SK-N-MC (cell line): Measurements from ENCODE around the gene CAMK2B.

ENCODE experiments used
- EZH2 ChIP-seq: fragments of 200-600 bp; sonication (generic); IDR thresholded peaks from one replicate; pipeline ENCODE4 v1.6.1; 2017; ENCODE audit warnings: antibody characterized with exemption
- POLR2AphosphoS5 ChIP-seq: IDR thresholded peaks from 2 replicates; pipeline ENCODE4 v1.6.1; 2012; ENCODE audit warnings: mild to moderate bottlenecking, low read depth, low read length, borderline replicate concordance

GRCh38 chr7:44307905-44308595 is 17.3 kb downstream of the CAMK2B start:
- TF ChIP-seq EZH2 (no peak), POLR2AphosphoS5 (no peak)
